ENCODE measurements around the gene MEMO1. TPM values are rescaled to one million over a fixed set of nuclear protein-coding genes. Genes with fewer than 3 reads are reported as not detected.
"Not testable (repeated sequence)": the region's sequence is repeated elsewhere in the genome, so short reads cannot be mapped to it uniquely, and the experiment has no call there.

MEMO1 gene
- total RNA-seq (10 to 100 TPM; 30.7 to 33.4 TPM), polyA plus RNA-seq (10 to 100 TPM; 31.0 to 38.5 TPM)
- long read RNA-seq, donor 1, full-length matches to known transcripts: 9 of 9 reads
- long read RNA-seq, donor 1, partial matches to known transcripts: 0 of 9 reads
- long read RNA-seq, donor 1, other reads (novel, unspliced or antisense): 0 of 9 reads
- long read RNA-seq, donor 2: 0 reads
- long read RNA-seq, donor 3, full-length matches to known transcripts: 2 of 2 reads
- long read RNA-seq, donor 3, partial matches to known transcripts: 0 of 2 reads
- long read RNA-seq, donor 3, other reads (novel, unspliced or antisense): 0 of 2 reads
- long read RNA-seq, donor 4, full-length matches to known transcripts: 2 of 2 reads
- long read RNA-seq, donor 4, partial matches to known transcripts: 0 of 2 reads
- long read RNA-seq, donor 4, other reads (novel, unspliced or antisense): 0 of 2 reads
- long read RNA-seq, donor 5, full-length matches to known transcripts: 4 of 4 reads
- long read RNA-seq, donor 5, partial matches to known transcripts: 0 of 4 reads
- long read RNA-seq, donor 5, other reads (novel, unspliced or antisense): 0 of 4 reads

- 1% methylated on average over 25 to 57 of the region's 57 CpGs for WGBS, 2 donors
- peak within 1 kb of the TSS; percentile 75 for H3K4me3 ChIP-seq
- no peaks in the 10 kb centered on the region for H3K36me3 ChIP-seq (ENCODE audit: control insufficient read depth in 4 of 4, insufficient read depth in 4 of 4, low read length in 4 of 4)
- no peaks in the 10 kb centered on the region for H3K9me3 ChIP-seq (ENCODE audit: control insufficient read depth in 4 of 4, insufficient read depth in 3 of 4, low read length in 3 of 4)
- DNase-seq (peak; percentile 96 to 98 (median 97)), ATAC-seq (ENCODE audit: insufficient read depth, low FRiP score) (peak; percentile 87)
- H3K27me3 ChIP-seq (ENCODE audit: control insufficient read depth in 3 of 3, insufficient read depth in 3 of 3, low read length in 2 of 3): no peaks in the 10 kb centered on the region
- H3K27ac ChIP-seq (ENCODE audit: low read depth in 1 of 2, low read length in 1 of 2): peak within 1 kb of the TSS; percentile 92 to 98
- peak within 1 kb of the TSS; percentile 37 to 69 for H3K9ac ChIP-seq (ENCODE audit: insufficient read depth in 1 of 2, low read length in 2 of 2)
- peaks cover 3 to 19% (median 12%) of the 10 kb centered on the region in 5 donors for H3K4me1 ChIP-seq (ENCODE audit: control insufficient read depth in 5 of 5, insufficient read depth in 5 of 5, low read length in 5 of 5)
- TF ChIP-seq, protein P1, sequence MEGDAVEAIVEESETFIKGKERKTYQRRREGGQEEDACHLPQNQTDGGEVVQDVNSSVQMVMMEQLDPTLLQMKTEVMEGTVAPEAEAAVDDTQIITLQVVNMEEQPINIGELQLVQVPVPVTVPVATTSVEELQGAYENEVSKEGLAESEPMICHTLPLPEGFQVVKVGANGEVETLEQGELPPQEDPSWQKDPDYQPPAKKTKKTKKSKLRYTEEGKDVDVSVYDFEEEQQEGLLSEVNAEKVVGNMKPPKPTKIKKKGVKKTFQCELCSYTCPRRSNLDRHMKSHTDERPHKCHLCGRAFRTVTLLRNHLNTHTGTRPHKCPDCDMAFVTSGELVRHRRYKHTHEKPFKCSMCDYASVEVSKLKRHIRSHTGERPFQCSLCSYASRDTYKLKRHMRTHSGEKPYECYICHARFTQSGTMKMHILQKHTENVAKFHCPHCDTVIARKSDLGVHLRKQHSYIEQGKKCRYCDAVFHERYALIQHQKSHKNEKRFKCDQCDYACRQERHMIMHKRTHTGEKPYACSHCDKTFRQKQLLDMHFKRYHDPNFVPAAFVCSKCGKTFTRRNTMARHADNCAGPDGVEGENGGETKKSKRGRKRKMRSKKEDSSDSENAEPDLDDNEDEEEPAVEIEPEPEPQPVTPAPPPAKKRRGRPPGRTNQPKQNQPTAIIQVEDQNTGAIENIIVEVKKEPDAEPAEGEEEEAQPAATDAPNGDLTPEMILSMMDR (IDR thresholded peaks at IDR 0.05; ENCODE audit: control extremely low read depth, extremely low read depth): no peak
Measured at GRCh38 chr2:32010670-32011484, at the start of gene MEMO1. Gene MEMO1 (minus strand): TSS chr2:32011008. CDS start chr2:32010247, 761 bp downstream.

- H3K9me3 ChIP-seq (ENCODE audit: control insufficient read depth in 4 of 4, insufficient read depth in 3 of 4, low read length in 3 of 4): no peaks in the 10 kb centered on the region
- no peaks in the 10 kb centered on the region for H3K27me3 ChIP-seq (ENCODE audit: control insufficient read depth in 3 of 3, insufficient read depth in 3 of 3, low read length in 2 of 3)
- ATAC-seq (ENCODE audit: insufficient read depth, low FRiP score) (no peak), DNase-seq (no peak)
- no peak overlapping the region for H3K27ac ChIP-seq (ENCODE audit: low read depth in 1 of 2, low read length in 1 of 2)
- H3K4me1 ChIP-seq (ENCODE audit: control insufficient read depth in 5 of 5, insufficient read depth in 5 of 5, low read length in 5 of 5): peaks cover 0 to 11% (median 3%) of the 10 kb centered on the region in 5 donors
- no peak overlapping the region for H3K9ac ChIP-seq (ENCODE audit: insufficient read depth in 1 of 2, low read length in 2 of 2)
- H3K4me3 ChIP-seq: no peak overlapping the region
- no peaks in the 10 kb centered on the region for H3K36me3 ChIP-seq (ENCODE audit: control insufficient read depth in 4 of 4, insufficient read depth in 4 of 4, low read length in 4 of 4)
- TF ChIP-seq, protein P1 (IDR thresholded peaks at IDR 0.05; ENCODE audit: control extremely low read depth, extremely low read depth): no peak
- WGBS, 2 donors: 92 to 96% methylated on average over 2 of the region's 2 CpGs
Measured at GRCh38 chr2:32060266-32060665, 49.5 kb upstream of the MEMO1 start.

GRCh38 chr2:32058130-32058529 is 47.3 kb upstream of the MEMO1 start:
- no peak overlapping the region for H3K27ac ChIP-seq (ENCODE audit: low read depth in 1 of 2, low read length in 1 of 2)
- H3K4me3 ChIP-seq: no peak overlapping the region
- no peaks in the 10 kb centered on the region for H3K36me3 ChIP-seq (ENCODE audit: control insufficient read depth in 4 of 4, insufficient read depth in 4 of 4, low read length in 4 of 4)
- no peak overlapping the region for H3K9ac ChIP-seq (ENCODE audit: insufficient read depth in 1 of 2, low read length in 2 of 2)
- H3K27me3 ChIP-seq (ENCODE audit: control insufficient read depth in 3 of 3, insufficient read depth in 3 of 3, low read length in 2 of 3): no peaks in the 10 kb centered on the region
- H3K9me3 ChIP-seq (ENCODE audit: control insufficient read depth in 4 of 4, insufficient read depth in 3 of 4, low read length in 3 of 4): no peaks in the 10 kb centered on the region
- ATAC-seq (ENCODE audit: insufficient read depth, low FRiP score): no peak
- no peak for DNase-seq
- TF ChIP-seq, protein P1 (IDR thresholded peaks at IDR 0.05; ENCODE audit: control extremely low read depth, extremely low read depth): no peak
- 92 to 95% methylated on average over 2 of the region's 2 CpGs for WGBS, 2 donors
- peaks cover 0 to 4% (median 0%) of the 10 kb centered on the region in 5 donors for H3K4me1 ChIP-seq (ENCODE audit: control insufficient read depth in 5 of 5, insufficient read depth in 5 of 5, low read length in 5 of 5)

DNA sequence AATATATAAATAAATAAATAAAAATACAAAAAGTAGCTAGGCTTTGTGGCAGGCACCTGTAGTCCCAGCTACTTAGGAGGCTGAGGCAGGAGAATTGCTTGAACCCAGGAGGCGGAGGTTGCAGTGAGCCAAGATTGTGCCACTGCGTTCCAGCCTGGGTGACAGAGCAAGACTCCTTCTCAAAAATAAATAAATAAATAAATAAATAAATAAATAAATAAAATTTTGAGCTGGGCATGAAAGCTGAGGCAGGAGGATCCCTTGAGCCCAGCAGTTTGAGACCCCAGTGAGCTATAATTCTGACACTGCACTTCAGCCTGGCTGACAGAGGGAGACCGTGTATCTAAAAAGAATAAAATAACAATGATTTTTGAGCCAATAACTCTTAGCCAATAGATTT is 43.8 kb upstream of the MEMO1 start:
- not testable (repeated sequence) for H3K27ac ChIP-seq (ENCODE audit: low read depth in 1 of 2, low read length in 1 of 2); H3K4me1 ChIP-seq (ENCODE audit: control insufficient read depth in 5 of 5, insufficient read depth in 5 of 5, low read length in 5 of 5); H3K9me3 ChIP-seq (ENCODE audit: control insufficient read depth in 4 of 4, insufficient read depth in 3 of 4, low read length in 3 of 4); H3K36me3 ChIP-seq (ENCODE audit: control insufficient read depth in 4 of 4, insufficient read depth in 4 of 4, low read length in 4 of 4); DNase-seq; H3K9ac ChIP-seq (ENCODE audit: insufficient read depth in 1 of 2, low read length in 2 of 2); H3K27me3 ChIP-seq (ENCODE audit: control insufficient read depth in 3 of 3, insufficient read depth in 3 of 3, low read length in 2 of 3); ATAC-seq (ENCODE audit: insufficient read depth, low FRiP score); H3K4me3 ChIP-seq
- WGBS, 2 donors: 60 to 95% methylated on average over 3 of the region's 3 CpGs
